CD14-positive monocyte (primary cell): ENCODE data around the gene NOP9. TPM values are rescaled to one million over a fixed set of nuclear protein-coding genes. Genes with fewer than 3 reads are reported as not detected.

Experiments
- DNase-seq, 3 donors: peaks; one replicate each; pipeline ENCODE4 v3.0.0-alpha.2; 2011 to 2022
- H2AFZ ChIP-seq: 2 replicates; pipeline ENCODE4 v1.6.0; 2012; ENCODE audit warnings: mild to moderate bottlenecking, low read depth, low read length, inconsistent platforms; ENCODE audit not compliant: insufficient read depth, poor library complexity, severe bottlenecking
- H3K27ac ChIP-seq, 2 donors: 1 replicate in 1 of 2; 2 replicates in 1 of 2; pipeline ENCODE4 v1.5.1; 2012 to 2013; ENCODE audit warnings: low read length in 2 of 2, control low read depth in 1 of 2, inconsistent platforms in 1 of 2, low read depth in 1 of 2, mild to moderate bottlenecking in 1 of 2
- H3K27me3 ChIP-seq, 2 donors: one replicate each; pipeline versions ENCODE4 v1.6.0 to v1.6.1; 2011 to 2013; ENCODE audit warnings: low read length in 2 of 2; ENCODE audit not compliant: control insufficient read depth in 2 of 2, insufficient read depth in 2 of 2
- H3K36me3 ChIP-seq, 2 donors: replicated peaks in 1 of 2; 1 replicate in 1 of 2; 2 replicates in 1 of 2; pipeline versions ENCODE4 v1.5.1 to v1.6.1; 2012 to 2013; ENCODE audit warnings: low read length in 2 of 2, control low read depth in 1 of 2, inconsistent platforms in 1 of 2, mild to moderate bottlenecking in 1 of 2; ENCODE audit not compliant: insufficient read depth in 2 of 2, control insufficient read depth in 1 of 2
- H3K4me1 ChIP-seq, 2 donors: 1 replicate in 1 of 2; 2 replicates in 1 of 2; pipeline versions ENCODE4 v1.5.1 to v1.6.1; 2012 to 2013; ENCODE audit warnings: low read length in 2 of 2, control low read depth in 1 of 2, inconsistent platforms in 1 of 2, mild to moderate bottlenecking in 1 of 2, moderate library complexity in 1 of 2; ENCODE audit not compliant: insufficient read depth in 2 of 2, control insufficient read depth in 1 of 2
- H3K4me2 ChIP-seq: replicated peaks from 2 replicates; pipeline ENCODE3; 2012; ENCODE audit warnings: low read length, moderate library complexity, mild to moderate bottlenecking; ENCODE audit not compliant: poor library complexity, severe bottlenecking; ENCODE audit errors: extremely low read depth
- H3K4me3 ChIP-seq, 3 experiments: fragments of 200-600 bp in 1 of 3; sonication (generic) in 1 of 3; replicated peaks in 1 of 3; 1 replicate in 2 of 3; 2 replicates in 1 of 3; pipeline ENCODE4 v1.5.1; 2011 to 2013; ENCODE audit warnings: low read length in 3 of 3, mild to moderate bottlenecking in 3 of 3, control low read depth in 2 of 3, low read depth in 2 of 3, inconsistent platforms in 1 of 3, moderate library complexity in 1 of 3
- H3K79me2 ChIP-seq: 2 replicates; pipeline ENCODE4 v1.6.0; 2012; ENCODE audit warnings: mild to moderate bottlenecking, control low read depth, inconsistent platforms, low read length, moderate library complexity; ENCODE audit not compliant: insufficient read depth
- H3K9ac ChIP-seq: 2 replicates; pipeline ENCODE4 v1.6.0; 2017; ENCODE audit warnings: low read length, mild to moderate bottlenecking; ENCODE audit not compliant: insufficient read depth, poor library complexity, severe bottlenecking
- H3K9me3 ChIP-seq, 2 donors: replicated peaks in 1 of 2; 1 replicate in 1 of 2; 2 replicates in 1 of 2; pipeline versions ENCODE4 v1.5.1 to v1.6.1; 2012 to 2013; ENCODE audit warnings: low read length in 2 of 2, control low read depth in 1 of 2; ENCODE audit not compliant: control insufficient read depth in 1 of 2, insufficient read depth in 1 of 2
- H4K20me1 ChIP-seq: 2 replicates; pipeline ENCODE4 v1.6.0; 2012; ENCODE audit warnings: mild to moderate bottlenecking, low read length, control low read depth, moderate library complexity; ENCODE audit not compliant: insufficient read depth
- H3K27ac Mint-ChIP-seq, 7 donors: one replicate each; pipeline ENCODE4 v1.8.0; 2020; ENCODE audit warnings: mild to moderate bottlenecking in 7 of 7, mixed read lengths in 7 of 7, moderate library complexity in 6 of 7, inconsistent platforms in 2 of 7
- H3K27me3 Mint-ChIP-seq, 3 donors: one replicate each; pipeline ENCODE4 v1.8.0; 2021 to 2022; ENCODE audit warnings: low read depth in 3 of 3, mild to moderate bottlenecking in 3 of 3, mixed read lengths in 3 of 3, moderate library complexity in 3 of 3, inconsistent platforms in 1 of 3
- H3K36me3 Mint-ChIP-seq, 2 donors: one replicate each; pipeline ENCODE4 v1.8.0; 2020; ENCODE audit warnings: mixed read lengths in 2 of 2, inconsistent platforms in 1 of 2, mild to moderate bottlenecking in 1 of 2
- H3K4me1 Mint-ChIP-seq: one replicate; pipeline ENCODE4 v1.8.0; 2020; ENCODE audit warnings: mild to moderate bottlenecking, mixed read lengths
- H3K4me3 Mint-ChIP-seq, 2 donors: one replicate each; pipeline ENCODE4 v1.8.0; 2020; ENCODE audit warnings: mild to moderate bottlenecking in 2 of 2, mixed read lengths in 2 of 2, moderate library complexity in 1 of 2
- H3K9me3 Mint-ChIP-seq, 7 donors: one replicate each; pipeline ENCODE4 v1.8.0; 2020 to 2022; ENCODE audit warnings: mixed read lengths in 7 of 7, mild to moderate bottlenecking in 6 of 7, moderate library complexity in 6 of 7, inconsistent platforms in 2 of 7
- WGBS: methylation state at CpG from one replicate; pipeline ENCODE4 v1.1.5; 2013; ENCODE audit warnings: missing lambda C conversion rate; ENCODE audit not compliant: insufficient coverage; 5-methylcytosine and 5-hydroxymethylcytosine counted together
- intact Hi-C, 2 donors: fragments of 100-400 bp; cut with micrococcal nuclease; formaldehyde crosslinking; loops; one replicate each; pipeline versions ENCODE4 v1.15.0 to v1.15.1; 2023
- polyA plus RNA-seq, 3 donors: library from polyadenylated mRNA; depleted of rRNA in 1 of 3; unstranded in 2 of 3; stranded (reverse) in 1 of 3; fragments of 300-500 nt in 2 of 3; fragments of >200 nt in 1 of 3; fragmentation: Illumina TruSeq in 2 of 3; gene quantifications; 1 replicate in 2 of 3; 2 replicates in 1 of 3; pipeline ENCODE4 v1.2.3, GENCODE V29; 2012 to 2021
- TF ChIP-seq, protein P1 (sequence below): fragments of 200-600 bp; IDR thresholded peaks from one replicate; pipeline ENCODE4 v1.8.0; 2022; ENCODE audit warnings: antibody characterized with exemption, mild to moderate bottlenecking

Gene NOP9
- polyA plus RNA-seq, 3 donors = 1.2 to 16.6 (median 1.3) TPM

DNA sequence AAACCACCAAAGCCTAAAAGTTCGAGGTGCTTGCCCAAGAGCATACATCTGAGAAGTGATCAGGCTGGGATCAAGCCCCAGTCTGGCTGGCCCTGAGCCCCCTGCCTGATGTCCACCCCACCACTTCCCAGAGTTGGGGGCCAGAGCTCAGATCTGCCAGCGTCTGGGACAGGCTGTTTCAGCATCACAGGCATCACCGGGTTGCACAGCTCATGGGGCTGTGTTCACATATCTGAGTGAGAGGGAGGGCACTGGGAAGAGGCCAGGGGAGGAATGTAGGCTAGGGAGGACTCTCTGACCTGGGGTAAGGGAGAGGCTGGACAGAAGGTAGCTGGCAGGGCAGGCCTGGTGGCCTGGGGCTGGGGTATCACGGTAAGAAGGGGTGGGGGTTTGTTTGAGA lies 42.7 kb upstream of the NOP9 start:
- no peak overlapping the region for H3K9ac ChIP-seq
- H3K4me2 ChIP-seq = no peak overlapping the region
- H3K79me2 ChIP-seq = no peaks in the 10 kb centered on the region
- H4K20me1 ChIP-seq = no peaks in the 10 kb centered on the region
- no peaks in the 10 kb centered on the region for H3K4me1 Mint-ChIP-seq
- H3K27me3 ChIP-seq = no peaks in the 10 kb centered on the region
- no peak overlapping the region for H3K27ac ChIP-seq
- H3K27ac Mint-ChIP-seq = peak overlapping the region in 1 of 7 donors; percentile 16
- H3K4me1 ChIP-seq = no peaks in the 10 kb centered on the region
- H3K36me3 ChIP-seq = peaks cover 47 to 85% of the 10 kb centered on the region in 2 donors
- H3K9me3 Mint-ChIP-seq = no peaks in the 10 kb centered on the region
- H3K27me3 Mint-ChIP-seq = peaks cover 0 to 2% (median 0%) of the 10 kb centered on the region in 3 donors
- H3K4me3 ChIP-seq = no peak overlapping the region
- no peak overlapping the region for H3K4me3 Mint-ChIP-seq
- no peaks in the 10 kb centered on the region for H3K9me3 ChIP-seq
- WGBS = 93% methylated on average over 4 of the region's 4 CpGs
- DNase-seq = no peak
- no peak overlapping the region for H2AFZ ChIP-seq
- TF ChIP-seq, protein P1, sequence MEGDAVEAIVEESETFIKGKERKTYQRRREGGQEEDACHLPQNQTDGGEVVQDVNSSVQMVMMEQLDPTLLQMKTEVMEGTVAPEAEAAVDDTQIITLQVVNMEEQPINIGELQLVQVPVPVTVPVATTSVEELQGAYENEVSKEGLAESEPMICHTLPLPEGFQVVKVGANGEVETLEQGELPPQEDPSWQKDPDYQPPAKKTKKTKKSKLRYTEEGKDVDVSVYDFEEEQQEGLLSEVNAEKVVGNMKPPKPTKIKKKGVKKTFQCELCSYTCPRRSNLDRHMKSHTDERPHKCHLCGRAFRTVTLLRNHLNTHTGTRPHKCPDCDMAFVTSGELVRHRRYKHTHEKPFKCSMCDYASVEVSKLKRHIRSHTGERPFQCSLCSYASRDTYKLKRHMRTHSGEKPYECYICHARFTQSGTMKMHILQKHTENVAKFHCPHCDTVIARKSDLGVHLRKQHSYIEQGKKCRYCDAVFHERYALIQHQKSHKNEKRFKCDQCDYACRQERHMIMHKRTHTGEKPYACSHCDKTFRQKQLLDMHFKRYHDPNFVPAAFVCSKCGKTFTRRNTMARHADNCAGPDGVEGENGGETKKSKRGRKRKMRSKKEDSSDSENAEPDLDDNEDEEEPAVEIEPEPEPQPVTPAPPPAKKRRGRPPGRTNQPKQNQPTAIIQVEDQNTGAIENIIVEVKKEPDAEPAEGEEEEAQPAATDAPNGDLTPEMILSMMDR = no peak
- peaks cover 72 to 84% of the 10 kb centered on the region in 2 donors for H3K36me3 Mint-ChIP-seq
- intact Hi-C loops = no loop called here

- DNase-seq = no peak
- Histone ChIP-seq H3K4me3 (no peak overlapping the region), H3K36me3 (peaks cover 43 to 81% of the 10 kb centered on the region in 2 donors), H2AFZ (no peak overlapping the region), H3K27ac (no peak overlapping the region), H3K4me1 (no peaks in the 10 kb centered on the region), H3K9me3 (no peaks in the 10 kb centered on the region), H3K9ac (no peak overlapping the region), H3K79me2 (no peaks in the 10 kb centered on the region), H4K20me1 (no peaks in the 10 kb centered on the region), H3K4me2 (no peak overlapping the region), H3K27me3 (no peaks in the 10 kb centered on the region)
- no peak overlapping the region for H3K27ac Mint-ChIP-seq
- peaks cover 71 to 84% of the 10 kb centered on the region in 2 donors for H3K36me3 Mint-ChIP-seq
- WGBS = no CpG with 5 or more reads among the region's 9 CpGs
- H3K9me3 Mint-ChIP-seq = no peaks in the 10 kb centered on the region
- peaks cover 0 to 3% (median 0%) of the 10 kb centered on the region in 3 donors for H3K27me3 Mint-ChIP-seq
- TF ChIP-seq, protein P1 = no peak
- intact Hi-C loops = no loop called here
- H3K4me3 Mint-ChIP-seq = no peak overlapping the region
- H3K4me1 Mint-ChIP-seq = no peaks in the 10 kb centered on the region
Observed at GRCh38 chr14:24258119-24258518, 41.5 kb upstream of the NOP9 start.
